ENCODE data around the gene MAPK4.

The MAPK4 gene

GRCh38 chr18:50611529-50611941, 51.6 kb downstream of the MAPK4 start:
- in situ Hi-C loops (cut with MboI; ENCODE audit: low pct_unique_long_range_greater_than_20kb, low sequenced_read_pairs, unreplicated experiment) = no loop called here
- DNase-seq (ENCODE audit: low spot score) = no peak
- TF ChIP-seq, protein P1, sequence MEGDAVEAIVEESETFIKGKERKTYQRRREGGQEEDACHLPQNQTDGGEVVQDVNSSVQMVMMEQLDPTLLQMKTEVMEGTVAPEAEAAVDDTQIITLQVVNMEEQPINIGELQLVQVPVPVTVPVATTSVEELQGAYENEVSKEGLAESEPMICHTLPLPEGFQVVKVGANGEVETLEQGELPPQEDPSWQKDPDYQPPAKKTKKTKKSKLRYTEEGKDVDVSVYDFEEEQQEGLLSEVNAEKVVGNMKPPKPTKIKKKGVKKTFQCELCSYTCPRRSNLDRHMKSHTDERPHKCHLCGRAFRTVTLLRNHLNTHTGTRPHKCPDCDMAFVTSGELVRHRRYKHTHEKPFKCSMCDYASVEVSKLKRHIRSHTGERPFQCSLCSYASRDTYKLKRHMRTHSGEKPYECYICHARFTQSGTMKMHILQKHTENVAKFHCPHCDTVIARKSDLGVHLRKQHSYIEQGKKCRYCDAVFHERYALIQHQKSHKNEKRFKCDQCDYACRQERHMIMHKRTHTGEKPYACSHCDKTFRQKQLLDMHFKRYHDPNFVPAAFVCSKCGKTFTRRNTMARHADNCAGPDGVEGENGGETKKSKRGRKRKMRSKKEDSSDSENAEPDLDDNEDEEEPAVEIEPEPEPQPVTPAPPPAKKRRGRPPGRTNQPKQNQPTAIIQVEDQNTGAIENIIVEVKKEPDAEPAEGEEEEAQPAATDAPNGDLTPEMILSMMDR (IDR thresholded peaks at IDR 0.05; ENCODE audit: extremely low read depth, insufficient read depth, missing control alignments) = no peak

GRCh38 chr18:50614838-50615237, 55.0 kb downstream of the MAPK4 start:
- in situ Hi-C loops (cut with MboI; ENCODE audit: low pct_unique_long_range_greater_than_20kb, low sequenced_read_pairs, unreplicated experiment) = no loop called here
- TF ChIP-seq, protein P1 (IDR thresholded peaks at IDR 0.05; ENCODE audit: extremely low read depth, insufficient read depth, missing control alignments) = no peak
- DNase-seq (ENCODE audit: low spot score) = no peak

DNA sequence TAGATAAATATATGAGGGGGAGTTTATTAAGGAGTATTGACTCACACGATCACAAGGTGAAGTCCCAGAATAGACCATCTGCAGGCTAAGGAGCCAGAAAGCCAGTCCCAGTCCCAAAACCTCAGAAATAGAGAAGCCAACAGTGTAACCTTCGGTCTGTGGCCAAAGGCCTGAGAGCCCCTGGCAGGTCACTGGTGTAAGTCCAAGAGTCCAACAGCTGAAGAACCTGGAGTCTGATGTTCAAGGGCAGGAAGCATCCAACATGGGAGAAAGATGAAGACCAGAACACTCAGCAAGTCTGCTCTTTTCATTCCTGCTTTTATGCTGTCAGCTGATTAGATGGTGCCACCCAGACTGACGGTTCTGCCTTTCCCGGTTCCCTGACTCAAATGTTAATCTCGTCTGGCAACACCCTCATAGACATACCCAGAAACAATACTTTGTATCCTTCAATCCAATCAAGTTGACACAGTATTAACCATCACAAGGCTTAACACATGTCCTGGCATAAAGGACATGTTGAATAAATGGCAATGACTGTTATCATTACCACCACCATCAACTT, 56.7 kb downstream of the MAPK4 start:
- in situ Hi-C loops (cut with MboI; ENCODE audit: low pct_unique_long_range_greater_than_20kb, low sequenced_read_pairs, unreplicated experiment) = no loop called here
- no peak for DNase-seq (ENCODE audit: low spot score)
- TF ChIP-seq, protein P1 (IDR thresholded peaks at IDR 0.05; ENCODE audit: extremely low read depth, insufficient read depth, missing control alignments) = no peak

- in situ Hi-C loops (cut with MboI; ENCODE audit: low pct_unique_long_range_greater_than_20kb, low sequenced_read_pairs, unreplicated experiment) = no loop called here
- TF ChIP-seq, protein P1 (IDR thresholded peaks at IDR 0.05; ENCODE audit: extremely low read depth, insufficient read depth, missing control alignments) = no peak
- DNase-seq (ENCODE audit: low spot score) = no peak
Observed at GRCh38 chr18:50619861-50620275, 60.0 kb downstream of the MAPK4 start.

- in situ Hi-C loops (cut with MboI; ENCODE audit: low pct_unique_long_range_greater_than_20kb, low sequenced_read_pairs, unreplicated experiment) = no loop called here
- no peak for DNase-seq (ENCODE audit: low spot score)
- TF ChIP-seq, protein P1 (IDR thresholded peaks at IDR 0.05; ENCODE audit: extremely low read depth, insufficient read depth, missing control alignments) = no peak
Observed at GRCh38 chr18:50620319-50620718, 60.4 kb downstream of the MAPK4 start.

DNA sequence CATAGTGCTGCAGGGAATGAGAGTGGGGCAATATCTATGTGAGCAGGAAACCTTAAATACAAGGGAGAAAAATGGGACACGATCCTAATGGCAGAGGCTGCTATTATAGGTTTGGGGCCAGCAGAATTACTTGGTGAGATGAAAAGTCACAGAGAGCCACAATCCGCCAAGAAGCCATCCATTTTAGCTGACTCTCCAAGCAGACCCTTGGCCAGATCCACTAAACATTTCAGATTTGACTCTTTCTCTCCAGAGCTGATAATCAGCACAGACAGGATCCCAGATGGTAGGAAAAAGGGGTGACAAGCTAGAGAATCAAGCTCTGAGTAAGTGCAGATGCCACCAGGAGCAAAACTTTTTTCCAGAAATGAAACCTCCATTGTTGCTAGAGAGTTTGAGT, 61.5 kb downstream of the MAPK4 start:
- no peak for DNase-seq (ENCODE audit: low spot score)
- in situ Hi-C loops (cut with MboI; ENCODE audit: low pct_unique_long_range_greater_than_20kb, low sequenced_read_pairs, unreplicated experiment) = no loop called here
- TF ChIP-seq, protein P1 (IDR thresholded peaks at IDR 0.05; ENCODE audit: extremely low read depth, insufficient read depth, missing control alignments) = no peak

Data from GM13977 (cell line).